ENCODE results near the gene SEMA6B.

DNA sequence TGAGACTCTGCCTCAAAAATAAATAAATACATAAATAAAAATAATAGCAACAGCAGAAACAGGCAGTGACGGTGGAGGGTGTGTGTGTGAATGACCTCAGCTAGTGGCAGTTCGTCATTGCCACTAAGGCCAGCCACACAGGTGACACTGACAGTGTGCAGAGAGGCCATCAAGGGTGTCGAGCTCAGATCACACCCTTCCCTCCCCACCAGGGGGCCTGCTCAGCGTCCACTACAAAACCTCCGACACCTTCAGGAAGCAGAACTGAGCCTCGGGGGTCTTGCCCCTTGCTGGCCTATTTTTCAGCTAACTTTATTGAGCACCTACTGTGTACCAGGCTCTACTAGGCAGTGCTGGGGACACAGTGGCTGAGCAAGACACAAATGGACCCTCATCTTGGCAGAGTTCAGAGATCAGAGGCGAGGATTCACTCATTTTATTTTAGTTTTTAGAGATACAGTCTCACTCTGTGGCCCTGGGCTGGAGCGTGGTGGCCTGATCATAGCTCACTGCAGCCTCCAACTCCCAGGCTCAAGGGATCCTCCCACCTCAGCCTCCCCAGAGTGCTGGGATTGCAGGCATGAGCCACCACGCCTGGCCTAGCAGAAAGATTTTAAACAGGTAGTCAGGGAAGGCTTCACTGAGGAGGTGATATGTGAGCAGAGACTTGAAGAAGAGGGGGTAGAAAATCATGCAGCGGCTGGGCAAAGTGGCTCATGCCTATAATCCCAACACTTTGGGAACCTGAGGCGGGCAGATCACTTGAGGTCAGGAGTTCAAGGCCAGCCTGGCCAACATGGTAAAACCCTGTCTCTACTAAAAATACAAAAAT, 30.3 kb upstream of the SEMA6B start:
- TF ChIP-seq POLR2A (IDR thresholded peaks at IDR 0.05; ENCODE audit: low read length) (no peak), GATA1 (IDR thresholded peaks at IDR 0.05; ENCODE audit: low read depth, low read length) (no peak)
